H4 (cell line): ENCODE measurements around the gene SLC25A2. TPM values are rescaled to one million over a fixed set of nuclear protein-coding genes. Genes with fewer than 3 reads are reported as not detected.
"Not testable (repeated sequence)": the region's sequence is repeated elsewhere in the genome, so short reads cannot be mapped to it uniquely, and the experiment has no call there.

Source experiments
- DNase-seq: peaks from one replicate; pipeline ENCODE4 v3.0.0-alpha.2; 2015; ENCODE audit warnings: low spot score
- total RNA-seq: library from RNA; depleted of rRNA; stranded (reverse); fragments of >200 nt; shearing (Covaris generic); gene quantifications from 2 replicates; pipeline ENCODE4 v1.2.3, GENCODE V29; 2014; rRNA removed

SLC25A2 gene
- total RNA-seq, 1 experiment from 2014 or later, result not detected

DNA sequence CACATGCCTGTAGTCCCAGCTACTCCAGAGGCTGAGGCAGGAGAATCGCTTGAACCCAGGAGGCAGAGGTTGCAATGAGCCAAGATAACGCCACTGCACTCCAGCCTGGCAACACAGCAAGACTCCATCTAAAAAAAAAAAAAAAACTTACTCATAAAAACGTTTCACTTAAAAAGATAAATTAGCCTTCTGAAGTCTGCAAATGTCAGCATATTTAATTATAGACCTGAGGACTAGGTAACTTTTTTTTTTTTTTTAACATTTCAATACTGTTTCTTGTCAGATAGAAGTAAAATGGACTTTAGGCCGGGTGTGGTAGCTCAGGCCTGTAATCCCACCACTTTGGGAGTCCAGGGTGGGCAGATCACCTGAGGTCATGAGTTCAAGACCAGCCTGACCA is 13.1 kb upstream of the SLC25A2 start:
- not testable (repeated sequence) for DNase-seq

DNA sequence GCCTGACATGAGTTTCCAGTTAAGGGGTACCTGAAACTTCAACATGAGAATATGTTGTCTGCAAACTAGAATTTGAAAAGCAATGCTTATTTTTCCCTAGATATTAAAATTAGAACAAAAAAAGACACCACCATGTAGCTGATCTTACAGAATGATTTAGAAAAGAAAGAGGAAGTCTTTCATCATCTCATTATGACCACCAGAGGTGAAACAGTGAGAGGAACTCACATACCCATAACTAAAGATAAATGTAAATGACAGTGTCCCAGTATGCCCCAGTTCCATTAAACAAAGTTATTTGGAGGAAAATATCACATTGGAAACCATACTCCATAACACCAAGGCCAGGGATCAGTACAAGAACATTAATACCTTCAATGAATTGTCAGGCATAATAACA is 9.9 kb upstream of the SLC25A2 start:
- DNase-seq, result no peak

DNA sequence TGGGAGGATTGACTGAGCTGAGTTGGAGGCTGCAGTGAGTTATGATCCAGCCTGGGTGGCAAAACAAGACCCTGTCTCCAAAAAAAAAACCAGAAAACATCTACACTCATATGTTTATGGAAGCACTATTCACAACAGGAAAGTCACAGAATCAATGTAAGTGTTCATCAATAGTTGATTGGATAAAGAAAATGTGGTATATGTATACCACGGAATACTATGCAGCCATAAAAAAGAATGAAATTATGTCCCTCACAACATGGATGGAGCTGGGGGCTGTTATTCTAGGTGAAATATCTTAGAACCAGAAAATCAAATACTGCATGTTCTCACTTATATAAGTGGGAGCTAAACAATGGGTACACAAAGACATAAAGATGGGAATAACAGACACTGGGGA is 2.8 kb upstream of the SLC25A2 start:
- no peak for DNase-seq

GRCh38 chr5:141298376-141298775 is 5.5 kb downstream of the SLC25A2 start:
- no peak for DNase-seq

- DNase-seq, result no peak
Measured at GRCh38 chr5:141272906-141273305, 30.9 kb downstream of the SLC25A2 start.

GRCh38 chr5:141269195-141269594 is 34.7 kb downstream of the SLC25A2 start:
- DNase-seq, result no peak

GRCh38 chr5:141261238-141261546 is 42.7 kb downstream of the SLC25A2 start:
- DNase-seq, result no peak

- no peak for DNase-seq
Measured at GRCh38 chr5:141260458-141261237, 43.2 kb downstream of the SLC25A2 start.

DNA sequence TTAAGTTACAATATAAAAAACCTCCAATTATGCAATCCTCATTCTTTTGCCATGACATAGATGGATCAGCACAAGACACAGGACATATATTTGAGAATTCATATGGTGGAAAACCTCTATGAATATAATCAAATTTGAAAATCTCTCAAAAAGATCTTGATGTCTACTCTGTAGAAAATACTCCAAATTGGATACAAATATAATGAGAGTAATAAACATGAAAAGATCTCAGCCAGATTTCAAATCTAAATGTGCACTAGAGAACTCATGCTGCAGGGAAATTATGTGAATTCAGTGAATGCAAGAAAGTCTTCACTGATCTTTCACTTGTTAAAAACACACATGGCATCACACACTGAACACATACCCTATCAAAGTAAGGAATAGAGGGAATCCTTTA is 44.9 kb downstream of the SLC25A2 start:
- DNase-seq, result no peak

DNA sequence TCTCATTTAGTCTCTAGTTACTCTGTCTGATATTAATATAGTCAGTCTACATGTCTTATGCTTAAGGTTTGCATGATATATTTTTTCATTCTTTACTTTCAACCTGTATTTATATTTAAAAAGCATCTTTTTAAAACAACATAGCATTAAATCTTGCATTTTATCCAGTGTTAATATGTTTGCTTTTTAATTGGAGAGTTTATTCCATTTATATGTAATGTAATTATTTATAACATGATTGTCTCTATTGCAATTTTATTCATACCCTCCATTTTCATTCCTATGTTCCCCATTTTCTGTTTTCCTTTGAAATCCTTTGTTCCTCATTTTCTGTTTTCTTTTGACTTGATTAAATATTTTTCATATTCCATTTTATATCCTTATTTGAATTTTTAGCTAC is 45.4 kb downstream of the SLC25A2 start:
- no peak for DNase-seq

Other genes with a start within 250 kb of the SLC25A2 start
- 15.0 and 26.2 TPM in 2 replicates for gene PCDHB2, start 209.4 kb downstream of the SLC25A2 start, total RNA-seq
- 0.21 TPM in 2 replicates for gene PCDHB3, start 203.6 kb downstream of the SLC25A2 start, total RNA-seq
- gene PCDHB4, start 182.2 kb downstream of the SLC25A2 start, total RNA-seq, result 0.21 TPM in 1 of 2 replicates, not detected in the other
- gene PCDHB5, start 168.8 kb downstream of the SLC25A2 start, total RNA-seq, result 1.0 and 1.2 TPM in 2 replicates
- gene PCDHB6, start 154.0 kb downstream of the SLC25A2 start, total RNA-seq, result 3.6 and 4.1 TPM in 2 replicates
- gene PCDHB7, start 131.4 kb downstream of the SLC25A2 start, total RNA-seq, result 5.1 and 6.9 TPM in 2 replicates
- gene PCDHB8, start 126.3 kb downstream of the SLC25A2 start, total RNA-seq, result 12.4 and 12.7 TPM in 2 replicates
- 3.3 and 3.7 TPM in 2 replicates for gene PCDHB16, start 121.7 kb downstream of the SLC25A2 start, total RNA-seq
- 10.0 and 11.9 TPM in 2 replicates for gene PCDHB9, start 116.9 kb downstream of the SLC25A2 start, total RNA-seq
- gene PCDHB10, start 111.7 kb downstream of the SLC25A2 start, total RNA-seq, result 2.9 and 4.5 TPM in 2 replicates
- gene PCDHB11, start 104.4 kb downstream of the SLC25A2 start, total RNA-seq, result 4.5 and 5.6 TPM in 2 replicates
- 5.2 and 5.6 TPM in 2 replicates for gene PCDHB12, start 95.3 kb downstream of the SLC25A2 start, total RNA-seq
- gene PCDHB13, start 90.1 kb downstream of the SLC25A2 start, total RNA-seq, result 1.2 and 2.0 TPM in 2 replicates
- 5.6 and 6.2 TPM in 2 replicates for gene PCDHB14, start 80.7 kb downstream of the SLC25A2 start, total RNA-seq
- 0.16 and 2.1 TPM in 2 replicates for gene PCDHB15, start 58.7 kb downstream of the SLC25A2 start, total RNA-seq
- gene TAF7, start 16.7 kb upstream of the SLC25A2 start, total RNA-seq, result 51.2 and 74.8 TPM in 2 replicates
- gene PCDHGA1, start 26.5 kb upstream of the SLC25A2 start, total RNA-seq, result 0.51 and 1.6 TPM in 2 replicates
- 0.99 and 1.6 TPM in 2 replicates for gene PCDHGA2, start 34.7 kb upstream of the SLC25A2 start, total RNA-seq
- gene PCDHGA3, start 39.8 kb upstream of the SLC25A2 start, total RNA-seq, result 10.3 and 11.5 TPM in 2 replicates
- gene PCDHGB1, start 46.0 kb upstream of the SLC25A2 start, total RNA-seq, result 0.43 and 3.1 TPM in 2 replicates
- 0.74 and 0.97 TPM in 2 replicates for gene PCDHGA4, start 51.0 kb upstream of the SLC25A2 start, total RNA-seq
- gene PCDHGB2, start 55.9 kb upstream of the SLC25A2 start, total RNA-seq, result 1.6 and 1.9 TPM in 2 replicates
- gene PCDHGA5, start 60.1 kb upstream of the SLC25A2 start, total RNA-seq, result 0.49 and 0.50 TPM in 2 replicates
- 0.87 and 1.2 TPM in 2 replicates for gene PCDHGB3, start 66.2 kb upstream of the SLC25A2 start, total RNA-seq
- 0.97 and 1.5 TPM in 2 replicates for gene PCDHGA6, start 69.8 kb upstream of the SLC25A2 start, total RNA-seq
- 0.27 and 0.29 TPM in 2 replicates for gene PCDHGA7, start 78.7 kb upstream of the SLC25A2 start, total RNA-seq
- 0.16 and 0.21 TPM in 2 replicates for gene PCDHGB4, start 83.6 kb upstream of the SLC25A2 start, total RNA-seq
- 0.39 and 0.74 TPM in 2 replicates for gene PCDHGA8, start 88.6 kb upstream of the SLC25A2 start, total RNA-seq
- 0.04 and 0.43 TPM in 2 replicates for gene PCDHGB5, start 93.9 kb upstream of the SLC25A2 start, total RNA-seq
- 1.1 and 1.8 TPM in 2 replicates for gene PCDHGA9, start 98.7 kb upstream of the SLC25A2 start, total RNA-seq
- gene PCDHGB6, start 104.0 kb upstream of the SLC25A2 start, total RNA-seq, result 0.02 and 0.33 TPM in 2 replicates
- gene PCDHGA10, start 108.9 kb upstream of the SLC25A2 start, total RNA-seq, result 1.4 and 1.9 TPM in 2 replicates
- gene PCDHGB7, start 113.6 kb upstream of the SLC25A2 start, total RNA-seq, result 0.58 and 1.4 TPM in 2 replicates
- gene PCDHGA11, start 117.0 kb upstream of the SLC25A2 start, total RNA-seq, result 0.66 and 1.3 TPM in 2 replicates
- 0.14 and 0.76 TPM in 2 replicates for gene PCDHGA12, start 126.5 kb upstream of the SLC25A2 start, total RNA-seq
- gene PCDHGC3, start 171.9 kb upstream of the SLC25A2 start, total RNA-seq, result 50.8 and 61.5 TPM in 2 replicates
- gene PCDHGC4, start 181.0 kb upstream of the SLC25A2 start, total RNA-seq, result 0.10 TPM in 1 of 2 replicates, not detected in the other
- gene PCDHGC5, start 185.0 kb upstream of the SLC25A2 start, total RNA-seq, result 0.06 and 0.18 TPM in 2 replicates